Ureter (tissue), 1 donor: ENCODE data around the gene CDKN2D. TPM values are rescaled to one million over a fixed set of nuclear protein-coding genes. Genes with fewer than 3 reads are reported as not detected.

Experiments
- DNase-seq: peaks from one replicate; pipeline ENCODE4 v3.0.0-alpha.2; 2020; ENCODE audit warnings: low spot score
- total RNA-seq: library from RNA; stranded (reverse); gene quantifications from one replicate; pipeline ENCODE4 v1.2.4, GENCODE V29; 2023
- donor health status: DM: yes; HTN: yes; CAD: no.

Gene CDKN2D
- total RNA-seq: 5.4 TPM

DNA sequence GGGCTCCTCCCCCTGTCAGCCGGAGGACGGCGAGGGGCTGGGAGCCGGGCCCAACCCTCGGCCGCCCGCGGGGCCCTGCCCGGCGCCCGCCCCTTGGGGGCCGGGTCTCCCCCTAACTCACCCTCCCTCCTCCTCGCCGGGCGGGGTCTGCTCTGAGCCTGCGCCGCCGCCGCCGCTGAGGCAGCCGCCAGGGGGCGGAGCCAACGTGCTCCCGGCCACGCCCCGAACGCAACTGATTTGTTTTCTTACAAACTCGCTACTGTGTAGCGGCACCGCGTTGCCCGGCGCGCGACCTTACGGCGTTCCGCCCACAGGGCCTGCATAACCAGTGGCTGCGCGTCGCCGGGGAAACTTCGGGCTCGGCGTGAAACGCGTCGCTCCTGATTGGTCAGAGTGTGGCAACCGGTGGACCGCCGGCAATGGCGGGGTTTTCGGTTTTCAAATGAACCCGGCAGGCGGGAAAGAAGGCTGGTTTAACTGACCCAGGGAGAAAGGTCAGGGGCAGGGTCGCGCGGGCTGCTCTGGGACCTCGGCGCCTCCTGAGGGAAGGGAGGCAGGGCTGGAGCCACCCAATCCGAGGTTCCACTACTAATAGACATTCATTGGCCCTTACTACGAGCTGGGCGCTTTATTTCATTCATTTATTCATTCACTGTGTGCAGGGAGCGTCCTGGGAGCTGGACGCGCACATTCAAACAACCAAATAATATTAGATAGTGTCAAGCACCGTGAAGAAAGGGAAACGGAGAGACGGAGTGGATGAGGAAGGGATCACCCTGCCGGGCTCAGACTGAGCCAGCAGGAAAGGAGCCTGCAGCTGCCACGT lies at the start of gene CDKN2D:
TSS of gene CDKN2D (minus strand) at position 154 of the 826 bp plus-strand sequence. CDS start 326 bp downstream, outside the sequence.
- peak; percentile 99 for DNase-seq

DNA sequence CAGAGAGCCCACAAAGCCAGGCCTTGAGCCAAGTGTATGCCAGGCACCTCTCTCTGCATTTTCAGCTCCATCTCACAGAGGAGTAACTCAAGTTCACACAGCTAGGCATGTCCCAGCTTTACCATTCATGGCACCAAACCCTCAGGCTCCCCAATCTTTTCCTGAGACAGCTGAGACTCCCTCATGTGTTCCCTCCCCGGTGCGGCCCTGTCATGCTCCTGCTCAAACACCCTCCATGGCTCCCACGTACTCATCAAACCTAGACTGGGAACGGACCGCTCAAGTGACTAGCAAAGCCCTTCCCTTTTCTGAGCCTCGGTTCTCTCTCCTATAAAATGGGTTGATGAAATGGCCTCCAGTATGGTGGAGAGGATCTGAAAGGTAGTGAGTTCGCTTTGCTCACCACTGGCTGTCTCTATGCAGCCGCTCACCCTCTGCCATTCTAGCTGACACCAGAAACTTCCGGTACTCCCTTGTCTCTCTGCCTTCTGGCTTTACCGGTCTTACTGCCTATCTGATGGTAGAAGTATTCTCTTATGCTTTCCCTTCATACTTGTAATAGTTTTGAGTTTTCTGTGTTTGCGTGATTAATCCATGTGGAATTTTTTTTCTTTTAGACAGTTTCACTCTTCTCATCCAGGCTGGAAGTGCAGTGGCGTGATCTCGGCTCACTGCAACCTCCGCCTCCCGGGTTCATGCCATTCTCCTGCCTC lies 48.8 kb upstream of the CDKN2D start:
- peak; percentile 53 for DNase-seq

DNA sequence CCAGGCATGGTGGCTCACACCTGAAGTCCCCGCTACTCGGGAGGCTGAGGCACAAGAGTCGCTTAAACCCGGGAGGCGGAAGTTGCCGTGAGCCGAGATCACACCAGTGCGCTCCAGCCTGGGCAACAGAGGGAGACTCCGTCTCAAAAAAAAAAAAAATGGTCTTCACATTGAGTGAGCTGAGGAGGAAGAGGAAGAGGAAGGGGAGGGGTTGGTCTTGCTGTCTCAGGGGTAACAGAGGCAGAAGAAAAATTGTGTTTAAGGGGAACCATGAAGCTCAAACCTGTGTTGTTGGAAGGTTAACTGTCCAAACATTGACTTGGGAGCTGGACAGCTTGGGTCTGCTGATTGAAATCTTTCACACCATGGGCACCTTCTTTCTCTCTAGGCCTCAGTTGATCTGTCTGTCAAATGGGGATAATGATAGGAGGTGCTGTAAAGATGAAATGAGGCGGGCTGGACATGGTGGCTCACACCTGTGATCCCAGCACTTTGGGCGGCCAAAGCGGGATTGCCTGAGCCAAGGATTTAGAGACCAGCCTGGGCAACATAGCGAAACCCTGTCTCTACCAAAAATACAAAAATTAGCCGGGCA lies 46.7 kb upstream of the CDKN2D start:
- no peak for DNase-seq

DNA sequence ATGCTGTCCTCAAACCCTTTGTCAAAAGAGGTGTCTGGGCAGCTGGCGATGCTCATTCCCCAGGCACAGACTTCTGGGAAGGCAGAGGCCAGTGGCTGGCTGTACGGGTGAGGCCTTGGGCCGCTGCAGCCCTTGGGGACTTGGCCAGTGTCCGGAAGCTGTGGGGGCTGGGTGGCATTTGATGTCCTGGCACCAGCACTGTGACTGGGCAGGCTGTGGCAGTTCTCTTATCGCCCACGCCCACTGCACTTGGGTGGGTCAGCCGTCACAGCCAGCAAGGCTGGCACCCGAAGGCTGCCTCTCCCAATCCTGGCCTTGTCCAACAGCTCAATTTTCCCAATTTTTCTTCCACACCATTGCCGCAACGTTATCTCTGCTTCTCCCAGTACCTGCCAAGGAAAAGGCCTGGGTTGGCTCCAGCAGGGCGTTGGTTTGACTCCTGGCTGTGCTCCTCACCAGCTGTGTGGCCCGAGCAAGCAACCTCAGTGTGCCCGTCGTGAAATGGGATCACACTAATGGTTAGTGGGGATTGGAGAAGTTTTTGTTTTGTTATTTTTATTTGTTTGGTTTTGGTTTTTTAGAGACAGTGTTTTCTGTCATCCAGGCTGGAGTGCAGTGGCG lies 43.8 kb upstream of the CDKN2D start:
- peak; percentile 75 for DNase-seq

DNA sequence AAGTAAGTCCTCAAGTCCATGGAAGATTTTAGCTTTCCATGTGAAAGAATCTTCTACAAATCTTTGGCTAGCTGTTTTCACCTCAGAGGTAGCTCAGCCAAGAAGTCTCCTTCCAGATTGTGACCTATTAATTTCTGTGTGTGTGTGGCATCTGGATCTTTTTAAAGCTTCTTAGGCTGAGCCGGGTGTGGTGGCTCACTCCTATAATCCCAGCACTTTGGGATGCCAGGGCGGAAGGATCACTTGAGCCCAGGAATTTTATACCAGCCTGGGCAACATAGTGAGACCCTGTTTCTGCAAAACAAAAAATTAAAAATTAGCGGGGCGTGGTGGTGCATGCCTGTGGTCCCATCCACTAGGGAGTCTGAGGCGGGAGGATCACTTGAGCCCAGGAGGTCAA lies 43.1 kb upstream of the CDKN2D start:
- DNase-seq: no peak

DNA sequence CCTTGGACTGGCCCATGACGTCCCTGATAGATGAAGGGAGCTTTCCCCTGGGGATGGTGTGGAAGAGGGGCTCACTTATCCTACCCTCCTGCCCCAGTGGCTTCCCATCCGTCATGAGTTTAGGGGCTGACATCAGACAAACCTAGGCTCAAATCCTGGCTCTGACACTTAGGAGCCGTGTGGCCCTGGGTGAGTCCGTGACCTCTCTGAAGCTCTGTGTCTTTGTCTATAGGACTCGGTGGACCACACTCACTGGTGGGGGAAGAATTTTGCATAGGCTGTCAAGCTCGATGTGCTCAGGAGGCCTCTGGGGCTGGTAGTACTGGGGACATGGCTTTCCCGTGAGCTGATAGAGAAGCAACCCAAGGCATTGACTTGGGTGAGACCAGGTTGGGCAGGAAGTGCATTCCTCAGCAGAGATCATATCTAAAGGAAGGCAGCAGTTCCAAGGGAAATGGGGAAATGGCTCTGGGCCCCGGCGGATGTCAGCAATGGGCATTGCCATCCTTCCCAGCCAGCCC lies 35.7 kb upstream of the CDKN2D start:
- peak; percentile 60 for DNase-seq

DNA sequence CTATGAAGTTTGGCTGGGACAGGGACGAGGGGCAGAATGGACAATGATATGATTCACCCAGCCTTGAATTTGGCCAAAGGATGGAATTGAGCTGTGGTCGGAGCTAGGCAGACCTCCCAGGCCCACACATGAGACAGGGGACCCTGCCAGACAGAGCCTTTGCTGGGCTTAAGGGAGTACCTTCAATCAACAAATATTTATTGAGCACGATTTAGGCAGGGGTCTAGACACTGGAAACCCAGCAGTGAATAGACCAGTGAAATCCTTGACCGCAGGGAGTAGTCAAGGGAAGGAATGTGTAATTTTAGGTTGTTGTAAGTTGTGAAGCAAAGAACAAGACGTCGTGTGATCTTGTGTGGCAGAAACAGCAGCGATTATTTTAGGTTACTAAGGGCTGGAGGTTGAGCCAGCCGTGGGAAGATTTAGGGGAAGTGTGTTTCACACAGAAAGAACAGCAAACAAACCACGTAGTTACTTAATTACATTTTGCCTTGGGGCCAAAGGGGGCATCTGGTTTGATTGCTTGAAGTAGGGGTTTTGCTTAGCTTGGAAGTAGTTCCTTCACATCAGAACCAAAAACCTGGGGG lies 35.2 kb upstream of the CDKN2D start:
- DNase-seq: peak; percentile 63

DNA sequence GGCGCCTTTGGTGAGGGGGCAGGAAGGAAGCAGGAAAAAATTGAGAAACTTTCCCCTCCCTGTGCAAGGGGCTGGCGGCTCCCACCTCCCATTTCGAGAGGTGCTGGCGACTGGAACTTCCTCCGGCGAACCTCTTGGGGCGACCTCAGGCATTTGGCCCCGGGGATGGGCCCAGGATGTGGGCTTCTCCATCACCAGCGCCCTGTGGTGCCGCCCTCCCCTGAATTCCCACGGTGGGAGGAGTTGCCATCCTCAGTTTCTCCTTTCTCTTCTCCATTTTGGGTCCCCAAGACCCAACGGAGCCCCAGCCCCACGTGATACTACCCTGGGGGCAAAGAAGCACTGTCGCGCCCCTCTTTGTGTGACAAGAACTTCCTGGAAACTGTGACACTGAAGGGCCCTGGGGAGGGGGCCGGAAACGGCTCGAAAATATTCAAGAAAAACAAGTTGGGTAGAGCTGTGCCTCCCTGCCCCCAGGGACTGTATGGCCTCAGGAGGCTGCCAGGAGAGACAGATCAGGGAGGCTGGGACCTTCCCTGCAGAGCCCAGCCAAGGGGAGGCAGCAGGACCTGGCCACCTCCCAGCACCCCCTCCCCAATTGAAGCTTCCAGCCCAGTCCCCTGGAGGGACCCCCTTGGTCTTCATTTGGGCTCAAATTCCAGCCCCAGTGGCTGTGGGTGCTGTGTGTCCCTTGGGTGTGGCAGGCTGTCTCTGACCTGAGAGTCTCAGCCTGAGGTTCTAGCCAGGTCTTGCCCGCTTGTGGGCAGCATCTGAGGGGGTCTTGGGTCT lies 34.5 kb upstream of the CDKN2D start:
- peak; percentile 78 for DNase-seq

DNA sequence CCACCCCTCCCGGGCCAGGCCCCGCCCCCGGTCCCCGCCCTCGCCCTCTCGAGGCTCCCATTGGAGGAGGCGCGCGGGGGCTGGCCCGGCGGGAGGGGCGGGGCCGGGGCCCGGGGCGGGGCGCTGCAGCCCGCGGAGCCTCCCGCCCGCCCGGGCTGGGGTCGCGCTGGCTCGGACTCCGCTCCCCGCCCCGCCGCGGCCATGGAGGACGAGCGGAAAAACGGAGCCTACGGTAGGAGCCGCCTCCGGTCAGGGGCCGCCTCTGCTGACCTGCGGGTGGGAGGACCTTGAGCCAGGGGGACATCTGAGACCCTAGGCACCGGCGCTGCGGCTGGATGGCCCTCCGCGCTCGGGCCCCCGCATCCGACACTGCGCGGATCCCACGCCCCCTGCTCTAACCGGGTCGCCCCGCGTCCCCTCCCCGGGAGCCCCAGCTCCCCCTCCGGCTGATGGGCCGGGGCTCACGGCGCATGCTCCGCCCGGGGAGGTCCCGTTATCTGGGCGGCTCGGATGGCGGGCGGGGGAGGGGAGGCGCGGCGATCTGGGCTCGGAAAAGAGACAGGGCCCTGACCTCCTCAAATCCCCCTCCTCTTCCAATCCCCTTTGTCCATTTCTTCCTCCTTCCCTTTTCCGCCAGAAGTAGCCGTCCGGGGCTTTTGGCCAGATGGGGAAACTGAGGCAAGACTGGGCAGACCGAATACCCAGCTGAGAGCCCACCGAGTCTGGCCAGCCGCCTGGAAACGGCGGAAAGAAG lies 33.7 kb upstream of the CDKN2D start:
- DNase-seq: peak; percentile 87

DNA sequence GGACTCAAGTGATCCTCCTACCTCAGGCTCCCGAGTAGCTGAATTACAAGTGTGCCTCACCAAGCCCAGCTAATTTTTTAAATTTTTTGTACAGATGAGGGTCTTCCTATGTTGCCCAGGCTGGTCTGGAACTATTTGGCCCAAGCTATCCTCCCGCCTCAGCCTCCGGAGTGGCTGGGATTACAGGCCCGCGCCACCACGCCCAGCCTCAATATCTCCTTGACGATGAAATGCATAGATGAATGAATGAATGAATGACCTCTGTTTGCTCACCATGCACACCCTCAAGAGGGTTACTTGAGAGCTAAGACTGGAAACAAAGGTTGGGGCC lies 33.2 kb upstream of the CDKN2D start:
- DNase-seq: no peak

DNA sequence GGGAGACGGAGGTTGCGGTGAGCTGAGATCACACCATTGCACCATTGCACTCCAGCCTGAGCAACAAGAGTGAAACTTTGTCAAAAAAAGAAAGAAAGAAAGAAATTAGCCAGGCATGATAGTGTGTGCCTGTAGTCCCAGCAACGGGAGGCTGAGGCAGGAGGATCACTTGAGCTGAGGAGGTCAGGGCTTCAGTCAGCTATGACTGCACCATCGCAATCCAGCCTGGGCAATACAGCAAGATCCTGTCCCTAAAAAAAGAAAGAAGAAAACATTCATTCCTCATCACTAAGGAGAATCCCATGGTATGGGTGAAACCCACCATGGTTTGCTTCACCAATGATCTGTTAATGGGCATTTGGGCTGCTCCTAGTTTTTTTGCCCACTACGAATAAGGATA lies 31.4 kb upstream of the CDKN2D start:
- DNase-seq: no peak

DNA sequence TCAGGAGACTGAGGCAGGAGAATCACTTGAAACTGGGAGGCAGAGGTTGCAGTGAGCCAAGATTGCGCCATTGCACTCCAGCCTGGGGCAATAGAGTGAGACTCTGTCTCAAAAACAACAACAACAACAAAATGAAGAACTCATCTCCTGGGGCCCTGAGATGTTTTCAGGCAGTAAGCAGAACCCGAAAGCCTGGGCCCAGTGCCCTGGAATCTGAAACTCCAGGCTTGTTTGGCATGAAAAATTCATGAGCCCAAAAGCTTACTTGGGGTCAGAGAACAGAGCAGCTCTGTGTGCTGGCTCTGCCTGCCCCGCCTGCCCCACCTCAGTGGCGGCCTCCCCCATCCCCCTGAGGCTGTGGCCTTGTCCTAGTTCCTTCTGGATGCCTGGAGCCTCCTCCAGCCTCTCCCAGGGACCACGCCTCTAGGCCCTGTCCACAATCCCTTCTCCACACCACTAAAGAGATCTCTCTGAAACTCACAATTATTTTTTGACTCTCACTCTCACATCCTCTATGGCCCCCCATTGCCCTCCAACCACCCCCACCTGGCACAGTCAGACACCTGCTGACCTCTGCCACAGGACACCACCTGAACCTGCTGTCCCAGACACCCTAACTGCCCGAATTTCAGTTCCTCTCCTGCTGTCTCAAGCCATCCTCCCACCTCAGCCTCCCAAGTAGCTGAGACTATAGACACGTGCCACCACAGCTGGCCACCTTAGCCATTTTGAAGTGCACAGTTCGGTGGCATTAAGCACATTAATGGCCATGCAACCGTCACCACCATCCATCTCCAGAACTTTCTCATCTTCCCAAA lies 25.2 kb upstream of the CDKN2D start:
- DNase-seq: no peak

DNA sequence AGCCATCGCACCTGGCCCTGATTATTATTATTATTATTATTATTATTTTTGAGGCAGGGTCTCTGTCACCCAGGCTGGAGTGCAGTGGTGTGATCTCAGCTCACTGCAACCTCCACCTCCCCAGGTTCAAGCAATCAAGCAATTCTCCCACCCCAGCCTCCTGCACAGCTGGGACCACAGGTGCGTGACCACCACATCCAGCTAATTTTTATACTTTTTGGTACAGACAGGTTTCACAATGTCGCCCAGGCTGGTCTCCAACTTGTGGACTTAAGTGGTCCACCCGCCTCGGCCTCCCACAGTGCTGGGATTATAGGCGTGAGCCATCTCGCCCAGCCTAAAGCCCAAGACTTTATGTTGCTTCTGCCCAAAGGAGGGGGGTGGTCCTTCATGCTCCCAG lies 24.4 kb upstream of the CDKN2D start:
- no peak for DNase-seq

DNA sequence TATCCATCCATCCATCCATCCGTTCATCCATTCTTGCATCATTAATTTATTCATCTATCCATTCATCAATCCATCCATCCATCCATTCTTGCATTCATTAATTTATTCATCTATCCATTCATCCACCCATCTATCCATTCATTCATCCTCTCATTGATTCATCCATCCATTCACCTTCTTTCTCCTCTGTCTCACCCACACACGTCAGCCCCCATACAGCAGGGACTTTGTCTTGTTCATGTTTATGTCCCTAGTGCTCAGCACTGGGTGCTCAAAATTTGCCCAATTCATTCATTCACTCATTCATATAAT lies 19.0 kb upstream of the CDKN2D start:
- DNase-seq: no peak

DNA sequence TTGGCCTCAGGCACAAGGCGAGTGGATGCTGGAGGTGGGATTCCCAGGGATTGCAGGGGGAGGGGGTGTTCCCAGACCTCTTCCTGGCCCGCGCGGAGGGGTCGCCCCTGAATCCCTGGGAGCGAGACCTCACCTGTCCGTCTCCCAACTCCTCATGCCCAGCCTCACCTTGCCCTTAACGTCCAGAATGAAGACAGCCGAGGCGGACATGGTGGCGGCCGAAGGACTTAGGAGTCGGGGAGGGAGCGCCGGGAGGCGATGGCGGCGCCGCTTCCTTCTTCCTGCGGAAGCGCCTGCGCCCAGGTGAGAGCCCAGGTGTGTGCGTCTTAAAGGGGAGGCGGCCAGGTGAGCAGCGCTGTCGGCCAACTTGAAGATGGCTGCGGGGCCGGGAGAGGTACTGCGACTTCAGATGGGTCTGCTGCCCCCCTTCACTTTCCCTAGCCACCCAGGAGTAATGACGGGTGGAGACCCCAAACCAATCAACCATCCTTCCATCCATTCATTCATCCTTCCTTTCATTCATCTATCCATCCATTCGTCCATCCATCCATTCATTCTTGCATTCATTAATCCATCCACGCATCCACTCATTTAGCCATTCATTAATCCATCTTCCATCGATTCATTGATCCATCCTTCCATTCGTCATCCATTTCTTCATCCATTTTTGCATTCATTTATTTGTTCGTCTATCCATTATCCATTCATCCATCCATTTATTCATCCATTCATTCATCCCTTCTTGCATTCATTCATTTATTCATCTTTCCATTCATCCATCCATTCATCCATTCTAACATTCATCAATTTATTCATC lies 18.5 kb upstream of the CDKN2D start, which contains the start of gene AP1M2:
TSS of gene AP1M2 (minus strand) at position 291 of the 817 bp plus-strand sequence. CDS start at position 210, 81 bp downstream.
- no peak for DNase-seq

DNA sequence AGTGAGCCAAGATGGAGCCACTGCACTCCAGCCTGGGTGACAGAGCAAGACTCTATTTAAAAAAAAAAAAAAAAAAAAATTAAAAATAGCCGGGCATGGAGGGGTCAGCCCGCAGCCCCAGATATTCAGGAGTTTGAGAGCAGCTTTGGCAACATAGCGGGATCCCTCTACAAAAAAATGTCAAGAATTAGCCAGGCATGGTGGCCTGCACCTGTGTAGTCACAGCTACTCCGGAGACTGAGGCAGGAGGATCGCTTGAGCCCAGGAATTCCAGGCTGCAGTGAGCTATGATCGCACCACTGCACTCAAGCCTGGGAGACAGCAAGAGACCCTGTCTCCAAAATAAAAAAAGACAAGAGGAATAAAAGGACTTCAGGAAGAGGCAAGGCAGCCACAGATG lies 17.6 kb upstream of the CDKN2D start:
- DNase-seq: no peak

DNA sequence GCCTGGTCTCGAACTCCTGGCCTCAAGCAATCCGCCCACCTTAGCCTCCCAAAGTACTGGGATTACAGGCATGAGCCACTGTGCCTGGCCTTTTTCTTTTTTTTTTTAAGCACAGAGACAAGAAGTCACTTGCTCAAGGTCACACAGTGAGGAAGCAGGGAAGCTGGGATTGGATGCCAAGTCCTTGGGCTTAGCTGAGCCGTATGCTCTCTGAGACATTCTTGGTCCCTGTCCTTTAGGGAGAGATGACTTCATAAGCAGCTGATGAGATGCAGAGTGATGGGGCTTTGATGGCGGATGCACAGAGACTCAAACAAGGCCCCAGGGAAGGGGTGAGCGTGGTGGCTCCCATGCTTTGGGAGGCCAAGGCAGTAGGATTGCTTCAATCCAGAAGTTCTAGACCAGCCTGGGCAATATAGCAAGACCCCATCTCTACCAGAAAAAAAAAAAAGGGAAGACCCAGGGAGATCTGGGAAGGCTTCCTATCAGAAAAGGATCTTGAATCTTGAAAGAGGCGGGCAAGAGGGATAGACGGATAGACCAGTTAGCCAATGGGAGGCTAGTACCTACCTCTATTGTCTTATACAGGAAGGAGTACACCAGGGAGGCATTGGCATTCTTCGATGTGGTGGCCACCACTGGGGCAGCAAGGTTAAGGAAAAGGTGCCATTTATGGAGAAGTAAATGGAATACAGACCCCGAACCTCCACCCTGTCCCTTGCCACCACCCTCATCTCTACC lies 14.4 kb upstream of the CDKN2D start:
- DNase-seq: no peak

DNA sequence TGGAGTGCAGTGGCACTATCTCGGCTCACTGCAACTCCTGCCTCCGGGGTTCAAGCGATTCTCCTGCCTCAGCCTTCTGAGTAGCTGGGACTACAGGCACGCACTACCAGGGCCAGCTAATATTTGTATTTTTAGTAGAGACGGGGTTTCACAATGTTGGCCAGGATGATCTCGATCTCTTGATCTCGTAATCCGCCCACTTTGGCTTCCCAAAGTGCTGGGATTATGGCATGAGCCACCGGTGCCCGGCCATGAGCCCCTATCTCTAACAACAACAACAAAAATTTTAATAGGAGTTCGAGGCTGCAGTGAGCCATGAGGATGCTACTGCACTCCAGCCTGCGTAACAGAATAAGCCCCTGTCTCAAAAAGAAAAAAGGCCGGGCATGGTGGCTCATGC lies 13.3 kb upstream of the CDKN2D start:
- DNase-seq: no peak
